DND-41 (cell line): Measurements from ENCODE around the gene LRRC47.

Experiments
- EZH2 ChIP-seq: IDR thresholded peaks from 3 replicates; pipeline ENCODE4 v1.6.1; 2012; ENCODE audit warnings: borderline replicate concordance, low read depth, mild to moderate bottlenecking, moderate library complexity, low read length, inconsistent platforms; ENCODE audit not compliant: severe bottlenecking
- TF ChIP-seq, protein P1 (sequence below): IDR thresholded peaks from 2 replicates; pipeline ENCODE4 v1.5.1; 2012; ENCODE audit warnings: borderline replicate concordance, low read length, moderate library complexity, mild to moderate bottlenecking; ENCODE audit not compliant: poor library complexity, severe bottlenecking; ENCODE audit errors: extremely low read depth

GRCh38 chr1:3749512-3749911 lies 46.8 kb downstream of the LRRC47 start:
- TF ChIP-seq, protein P1, sequence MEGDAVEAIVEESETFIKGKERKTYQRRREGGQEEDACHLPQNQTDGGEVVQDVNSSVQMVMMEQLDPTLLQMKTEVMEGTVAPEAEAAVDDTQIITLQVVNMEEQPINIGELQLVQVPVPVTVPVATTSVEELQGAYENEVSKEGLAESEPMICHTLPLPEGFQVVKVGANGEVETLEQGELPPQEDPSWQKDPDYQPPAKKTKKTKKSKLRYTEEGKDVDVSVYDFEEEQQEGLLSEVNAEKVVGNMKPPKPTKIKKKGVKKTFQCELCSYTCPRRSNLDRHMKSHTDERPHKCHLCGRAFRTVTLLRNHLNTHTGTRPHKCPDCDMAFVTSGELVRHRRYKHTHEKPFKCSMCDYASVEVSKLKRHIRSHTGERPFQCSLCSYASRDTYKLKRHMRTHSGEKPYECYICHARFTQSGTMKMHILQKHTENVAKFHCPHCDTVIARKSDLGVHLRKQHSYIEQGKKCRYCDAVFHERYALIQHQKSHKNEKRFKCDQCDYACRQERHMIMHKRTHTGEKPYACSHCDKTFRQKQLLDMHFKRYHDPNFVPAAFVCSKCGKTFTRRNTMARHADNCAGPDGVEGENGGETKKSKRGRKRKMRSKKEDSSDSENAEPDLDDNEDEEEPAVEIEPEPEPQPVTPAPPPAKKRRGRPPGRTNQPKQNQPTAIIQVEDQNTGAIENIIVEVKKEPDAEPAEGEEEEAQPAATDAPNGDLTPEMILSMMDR, result no peak
- no peak for TF ChIP-seq EZH2
